Activated CD4-positive, CD25-positive, alpha-beta regulatory T cell treated with anti-CD3 and anti-CD28 coated beads, Interleukin-2, amount 50 U/mL, for 16 hours (primary cell): ENCODE results near the gene MMP17.

ENCODE experiments used
- DNase-seq: peaks from one replicate; pipeline ENCODE4 v3.0.0-alpha.2; 2020; ENCODE audit warnings: low read depth, low spot score

The MMP17 gene

GRCh38 chr12:131827961-131828534 is at the start of gene MMP17:
MMP17 (plus strand) TSS chr12:131828393; CDS start chr12:131828495, 102 bp downstream.
- DNase-seq = no peak

- DNase-seq = no peak
Observed at GRCh38 chr12:131779027-131779426, 49.2 kb upstream of the MMP17 start.

GRCh38 chr12:131782061-131782460 is 46.1 kb upstream of the MMP17 start:
- no peak for DNase-seq

GRCh38 chr12:131783915-131784541 is 44.2 kb upstream of the MMP17 start:
- DNase-seq = no peak

GRCh38 chr12:131784909-131785762 is 43.1 kb upstream of the MMP17 start:
- DNase-seq = no peak

GRCh38 chr12:131785763-131786330 is 42.3 kb upstream of the MMP17 start:
- DNase-seq = no peak

GRCh38 chr12:131786331-131786730 is 41.9 kb upstream of the MMP17 start:
- DNase-seq = no peak

- no peak for DNase-seq
Observed at GRCh38 chr12:131787143-131787660, 41.0 kb upstream of the MMP17 start.

GRCh38 chr12:131788070-131788469 is 40.1 kb upstream of the MMP17 start:
- DNase-seq = no peak

- no peak for DNase-seq
Observed at GRCh38 chr12:131789638-131790037, 38.6 kb upstream of the MMP17 start.

GRCh38 chr12:131793243-131794022 is 34.8 kb upstream of the MMP17 start:
- DNase-seq = no peak

- no peak for DNase-seq
Observed at GRCh38 chr12:131794061-131794460, 34.1 kb upstream of the MMP17 start.

- DNase-seq = no peak
Observed at GRCh38 chr12:131794573-131794972, 33.6 kb upstream of the MMP17 start.

- no peak for DNase-seq
Observed at GRCh38 chr12:131795064-131795463, 33.1 kb upstream of the MMP17 start.

- no peak for DNase-seq
Observed at GRCh38 chr12:131795690-131796410, 32.3 kb upstream of the MMP17 start.

GRCh38 chr12:131796411-131796736 is 31.8 kb upstream of the MMP17 start:
- no peak for DNase-seq

GRCh38 chr12:131796754-131797587 is 31.2 kb upstream of the MMP17 start:
- DNase-seq = no peak

- DNase-seq = no peak
Observed at GRCh38 chr12:131797588-131797934, 30.6 kb upstream of the MMP17 start.

GRCh38 chr12:131799195-131799594 is 29.0 kb upstream of the MMP17 start:
- DNase-seq = no peak
